Naive thymus-derived CD4-positive, alpha-beta T cell (primary cell): Measurements from ENCODE around the gene GPR33. TPM values are rescaled to one million over a fixed set of nuclear protein-coding genes. Genes with fewer than 3 reads are reported as not detected.

Experiments used
- ATAC-seq: fragments of 150-1000 bp; cut with Tn5 transposase; 2 replicates; pipeline ENCODE4 v1.10.0; 2021; ENCODE audit warnings: mild to moderate bottlenecking, moderate library complexity
- CTCF ChIA-PET: fragments of 350-600 bp; sonication (Branson Sonifier 250); formaldehyde crosslinking; loops from one replicate; lab custom pipeline; 2021; ENCODE audit warnings: antibody characterized with exemption; lab: Charles Lee
- POLR2A ChIA-PET: fragments of 350-600 bp; sonication (Branson Sonifier 250); formaldehyde crosslinking; loops from one replicate; lab custom pipeline; 2021; ENCODE audit warnings: antibody characterized with exemption, inconsistent platforms; lab: Charles Lee
- DNase-seq, 9 donors: peaks; one replicate each; pipeline versions ENCODE4 v3.0.0 to v3.0.0-alpha.2; 2020 to 2022; ENCODE audit warnings: mixed read lengths in 1 of 9
- H3K27ac ChIP-seq: one replicate; pipeline ENCODE4 v1.7.0; 2013; ENCODE audit warnings: mild to moderate bottlenecking, low read depth, low read length, moderate library complexity
- H3K27me3 ChIP-seq, 2 donors: one replicate each; pipeline ENCODE4 v1.7.0; 2013; ENCODE audit warnings: low read length in 2 of 2, mild to moderate bottlenecking in 2 of 2, moderate library complexity in 2 of 2; ENCODE audit not compliant: control insufficient read depth in 2 of 2, insufficient read depth in 2 of 2
- H3K36me3 ChIP-seq, 3 experiments: 1 replicate in 2 of 3; 2 replicates in 1 of 3; pipeline ENCODE4 v1.7.0; 2013; ENCODE audit warnings: low read length in 3 of 3, mild to moderate bottlenecking in 3 of 3, moderate library complexity in 1 of 3; ENCODE audit not compliant: insufficient read depth in 3 of 3, control insufficient read depth in 2 of 3
- H3K4me1 ChIP-seq, 2 donors: one replicate each; pipeline ENCODE4 v1.7.0; 2013; ENCODE audit warnings: low read length in 2 of 2, mild to moderate bottlenecking in 2 of 2, moderate library complexity in 1 of 2; ENCODE audit not compliant: control insufficient read depth in 2 of 2, insufficient read depth in 2 of 2
- H3K4me3 ChIP-seq: 2 replicates; pipeline ENCODE4 v1.7.0; 2013; ENCODE audit warnings: mild to moderate bottlenecking, low read length
- H3K9me3 ChIP-seq, 3 experiments: 1 replicate in 2 of 3; 2 replicates in 1 of 3; pipeline ENCODE4 v1.7.0; 2013; ENCODE audit warnings: low read length in 3 of 3; ENCODE audit not compliant: control insufficient read depth in 2 of 3
- H3K27ac Mint-ChIP-seq, 9 donors: one replicate each; pipeline ENCODE4 v1.8.0; 2020 to 2022; ENCODE audit warnings: mixed read lengths in 9 of 9, mild to moderate bottlenecking in 8 of 9, moderate library complexity in 5 of 9, inconsistent platforms in 2 of 9
- H3K27me3 Mint-ChIP-seq, 5 donors: one replicate each; pipeline ENCODE4 v1.8.0; 2021 to 2022; ENCODE audit warnings: mixed read lengths in 5 of 5, mild to moderate bottlenecking in 1 of 5
- H3K36me3 Mint-ChIP-seq, 5 donors: one replicate each; pipeline ENCODE4 v1.8.0; 2020 to 2022; ENCODE audit warnings: mixed read lengths in 5 of 5, mild to moderate bottlenecking in 3 of 5, inconsistent platforms in 1 of 5
- H3K4me1 Mint-ChIP-seq, 7 donors: one replicate each; pipeline ENCODE4 v1.8.0; 2020 to 2022; ENCODE audit warnings: mixed read lengths in 7 of 7, mild to moderate bottlenecking in 3 of 7, inconsistent platforms in 1 of 7
- H3K4me3 Mint-ChIP-seq, 10 donors: one replicate each; pipeline ENCODE4 v1.8.0; 2020 to 2022; ENCODE audit warnings: mild to moderate bottlenecking in 10 of 10, mixed read lengths in 10 of 10, moderate library complexity in 6 of 10, inconsistent platforms in 2 of 10
- H3K9me3 Mint-ChIP-seq, 11 donors: one replicate each; pipeline ENCODE4 v1.8.0; 2020 to 2022; ENCODE audit warnings: mixed read lengths in 11 of 11, mild to moderate bottlenecking in 4 of 11, inconsistent platforms in 1 of 11, moderate library complexity in 1 of 11
- intact Hi-C, 2 donors: fragments of 100-400 bp; cut with micrococcal nuclease; formaldehyde crosslinking; loops; one replicate each; pipeline ENCODE4 v1.15.1; 2023
- polyA plus RNA-seq, 2 donors: library from polyadenylated mRNA; unstranded; fragments of 300-500 nt; fragmentation: Illumina TruSeq; gene quantifications; one replicate each; pipeline ENCODE4 v1.2.3, GENCODE V29; 2021
- total RNA-seq, 6 experiments: library from RNA in 5 of 6; stranded (reverse) in 5 of 6; gene quantifications; 1 replicate in 5 of 6; 2 replicates in 1 of 6; pipeline ENCODE4 v1.2.3 and lab custom pipeline; 2021 to 2026

Gene GPR33
- total and polyA plus RNA-seq, 7 experiments from 2014 or later: 0.29 TPM; not detected in 6

DNA sequence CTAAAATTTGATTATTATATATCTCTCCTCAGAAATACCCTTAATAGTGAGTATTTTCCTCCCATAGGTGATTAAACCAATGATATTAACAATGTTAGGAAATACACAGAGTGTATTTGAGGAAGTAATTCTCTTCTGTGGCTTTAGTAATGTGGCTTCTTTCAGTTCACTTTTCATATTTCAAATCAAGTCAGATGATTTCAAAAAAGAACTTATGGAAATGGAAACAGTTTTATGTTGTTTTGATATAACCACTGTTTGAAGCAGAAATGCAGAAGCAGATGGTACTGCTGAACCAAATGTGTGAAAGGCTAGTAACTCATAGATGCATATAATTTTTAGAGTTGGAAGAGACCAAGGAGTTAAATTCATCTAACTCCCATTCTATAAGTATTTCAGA, 1.9 kb upstream of the GPR33 start:
- intact Hi-C loops: no loop called here
- POLR2A ChIA-PET: no interaction called here
- no peaks in the 10 kb centered on the region for H3K27me3 ChIP-seq
- ATAC-seq (peak; percentile 34), DNase-seq (no peak)
- no peak overlapping the region for H3K4me3 Mint-ChIP-seq
- H3K27me3 Mint-ChIP-seq: peaks cover 0 to 14% (median 6%) of the 10 kb centered on the region in 5 donors
- no peaks in the 10 kb centered on the region for H3K4me1 Mint-ChIP-seq
- H3K4me1 ChIP-seq: no peaks in the 10 kb centered on the region
- H3K27ac Mint-ChIP-seq: no peak overlapping the region
- CTCF ChIA-PET: no interaction called here
- no peak overlapping the region for H3K4me3 ChIP-seq
- peaks cover 0 to 2% (median 0%) of the 10 kb centered on the region in 11 donors for H3K9me3 Mint-ChIP-seq
- no peaks in the 10 kb centered on the region for H3K9me3 ChIP-seq
- H3K27ac ChIP-seq: no peak overlapping the region
- no peaks in the 10 kb centered on the region for H3K36me3 ChIP-seq
- peaks cover 0 to 5% (median 0%) of the 10 kb centered on the region in 5 donors for H3K36me3 Mint-ChIP-seq

DNA sequence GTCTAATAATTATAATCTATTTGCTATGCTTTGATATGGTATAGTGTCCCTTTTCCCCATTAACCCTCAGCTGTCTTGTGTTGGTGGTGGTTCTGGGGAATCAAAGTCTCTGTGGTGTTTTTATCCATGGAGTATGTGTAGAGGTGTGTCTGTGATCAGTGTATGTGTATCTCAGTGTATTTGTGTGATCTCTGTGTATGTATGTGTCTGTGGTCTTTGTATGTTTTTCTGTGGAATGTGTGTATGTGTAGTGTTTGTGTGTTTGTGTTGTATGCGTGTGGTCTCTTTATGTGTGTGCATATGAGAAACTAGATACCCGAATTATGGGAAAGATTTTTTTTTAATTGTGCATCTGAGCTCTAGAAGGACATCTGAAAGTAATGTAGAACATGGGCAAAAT, 1.1 kb downstream of the GPR33 start:
- Mint-ChIP-seq H3K4me1 (no peaks in the 10 kb centered on the region), H3K27ac (no peak overlapping the region), H3K36me3 (no peaks in the 10 kb centered on the region), H3K4me3 (no peak overlapping the region), H3K9me3 (no peaks in the 10 kb centered on the region), H3K27me3 (peaks cover 0 to 7% (median 1%) of the 10 kb centered on the region in 5 donors)
- POLR2A ChIA-PET: no interaction called here
- no peaks in the 10 kb centered on the region for H3K36me3 ChIP-seq
- no peaks in the 10 kb centered on the region for H3K27me3 ChIP-seq
- intact Hi-C loops: no loop called here
- DNase-seq: no peak
- CTCF ChIA-PET: no interaction called here
- H3K4me1 ChIP-seq: no peaks in the 10 kb centered on the region
- H3K9me3 ChIP-seq: no peaks in the 10 kb centered on the region
- ATAC-seq: no peak
- H3K4me3 ChIP-seq: no peak overlapping the region
- H3K27ac ChIP-seq: no peak overlapping the region

DNA sequence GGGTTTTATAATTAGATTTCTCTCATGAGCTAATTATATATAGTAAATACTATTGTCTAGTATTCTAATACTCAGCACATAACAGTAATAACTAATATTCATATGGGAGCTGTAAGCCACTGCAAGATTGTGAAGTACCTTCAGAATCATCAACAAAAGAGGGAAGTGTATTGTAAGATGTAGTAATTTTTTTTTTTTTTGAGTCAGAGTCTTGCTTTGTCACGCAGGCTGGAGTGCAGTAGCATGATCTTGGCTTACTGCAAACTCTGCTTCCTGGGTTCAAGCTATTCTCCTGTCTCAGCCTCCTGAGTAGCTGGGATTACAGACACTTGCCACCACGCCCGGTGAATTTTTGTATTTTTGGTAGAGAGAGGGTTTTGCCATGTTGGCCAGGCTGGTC, 3.1 kb downstream of the GPR33 start:
- H3K4me1 ChIP-seq: no peaks in the 10 kb centered on the region
- Mint-ChIP-seq H3K27ac (no peak overlapping the region), H3K27me3 (peaks cover 0 to 17% (median 6%) of the 10 kb centered on the region in 5 donors), H3K4me3 (no peak overlapping the region), H3K36me3 (no peaks in the 10 kb centered on the region), H3K9me3 (no peaks in the 10 kb centered on the region), H3K4me1 (no peaks in the 10 kb centered on the region)
- no peaks in the 10 kb centered on the region for H3K9me3 ChIP-seq
- no peak overlapping the region for H3K4me3 ChIP-seq
- intact Hi-C loops: no loop called here
- ATAC-seq (peak; percentile 69), DNase-seq (no peak)
- H3K27ac ChIP-seq: no peak overlapping the region
- no peaks in the 10 kb centered on the region for H3K27me3 ChIP-seq
- POLR2A ChIA-PET: no interaction called here
- H3K36me3 ChIP-seq: no peaks in the 10 kb centered on the region
- CTCF ChIA-PET: interaction anchor here (0.7 kb wide), 1 partner anchor 503 kb away, joined by 4 read pairs; no protein-coding TSS in a partner anchor

DNA sequence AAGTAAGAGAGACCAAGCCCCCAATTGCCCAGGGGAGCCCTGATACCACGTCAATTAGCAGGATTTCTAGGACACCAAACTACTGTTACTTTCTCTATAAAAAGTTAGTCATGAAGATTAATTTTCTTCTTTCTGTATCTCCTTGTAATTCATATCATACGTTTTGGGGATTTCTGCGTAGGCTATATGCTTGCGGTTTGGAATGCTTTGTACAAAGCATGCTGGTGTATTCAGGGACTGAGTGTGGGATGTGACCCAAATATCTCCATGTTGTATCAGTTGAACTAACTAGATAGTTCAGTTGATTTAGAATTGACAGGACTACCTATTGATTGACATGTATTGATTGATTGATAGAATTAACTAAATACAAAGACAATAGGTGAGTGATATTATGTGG, 7.7 kb downstream of the GPR33 start:
- no peak overlapping the region for H3K4me3 Mint-ChIP-seq
- H3K36me3 Mint-ChIP-seq: peaks cover 0 to 3% (median 0%) of the 10 kb centered on the region in 5 donors
- intact Hi-C loops: no loop called here
- H3K9me3 Mint-ChIP-seq: no peaks in the 10 kb centered on the region
- Histone ChIP-seq H3K27me3 (no peaks in the 10 kb centered on the region), H3K4me1 (no peaks in the 10 kb centered on the region), H3K27ac (no peak overlapping the region), H3K36me3 (no peaks in the 10 kb centered on the region), H3K9me3 (no peaks in the 10 kb centered on the region), H3K4me3 (no peak overlapping the region)
- ATAC-seq (no peak), DNase-seq (no peak)
- CTCF ChIA-PET: no interaction called here
- no peak overlapping the region for H3K27ac Mint-ChIP-seq
- peaks cover 0 to 28% (median 4%) of the 10 kb centered on the region in 5 donors for H3K27me3 Mint-ChIP-seq
- H3K4me1 Mint-ChIP-seq: no peaks in the 10 kb centered on the region
- POLR2A ChIA-PET: no interaction called here

DNA sequence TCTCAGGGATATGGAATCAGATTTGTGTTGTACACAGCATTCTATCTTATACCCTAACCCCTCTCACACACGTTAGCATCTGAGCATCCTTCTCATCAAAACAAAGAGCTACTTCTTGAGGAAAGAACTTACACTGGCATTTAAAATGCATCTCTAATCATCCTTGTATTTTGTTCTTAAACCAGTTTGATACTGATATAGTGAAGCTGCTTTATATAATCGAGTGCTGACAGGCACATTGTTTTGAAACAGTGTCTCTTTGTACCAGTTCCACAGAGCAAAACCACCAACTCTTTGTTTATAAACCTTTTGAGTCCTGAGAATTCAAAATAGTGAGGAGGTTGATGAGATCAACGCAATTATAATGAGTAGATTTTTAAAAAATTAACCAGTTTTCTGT, 8.8 kb downstream of the GPR33 start:
- DNase-seq: no peak
- H3K4me1 ChIP-seq: no peaks in the 10 kb centered on the region
- H3K27me3 Mint-ChIP-seq: peaks cover 0 to 30% (median 4%) of the 10 kb centered on the region in 5 donors
- H3K36me3 ChIP-seq: no peaks in the 10 kb centered on the region
- no peak overlapping the region for H3K4me3 ChIP-seq
- no peak overlapping the region for H3K27ac ChIP-seq
- ChIA-PET CTCF (no interaction called here), POLR2A (interaction anchor here (0.6 kb wide), 1 partner anchor 14 kb away, joined by 3 read pairs; no protein-coding TSS in a partner anchor)
- H3K4me1 Mint-ChIP-seq: no peaks in the 10 kb centered on the region
- peaks cover 0 to 4% (median 0%) of the 10 kb centered on the region in 11 donors for H3K9me3 Mint-ChIP-seq
- H3K27ac Mint-ChIP-seq: no peak overlapping the region
- intact Hi-C loops: no loop called here
- H3K36me3 Mint-ChIP-seq: peaks cover 0 to 5% (median 0%) of the 10 kb centered on the region in 5 donors
- H3K27me3 ChIP-seq: no peaks in the 10 kb centered on the region
- ATAC-seq: no peak
- H3K9me3 ChIP-seq: no peaks in the 10 kb centered on the region
- H3K4me3 Mint-ChIP-seq: no peak overlapping the region

DNA sequence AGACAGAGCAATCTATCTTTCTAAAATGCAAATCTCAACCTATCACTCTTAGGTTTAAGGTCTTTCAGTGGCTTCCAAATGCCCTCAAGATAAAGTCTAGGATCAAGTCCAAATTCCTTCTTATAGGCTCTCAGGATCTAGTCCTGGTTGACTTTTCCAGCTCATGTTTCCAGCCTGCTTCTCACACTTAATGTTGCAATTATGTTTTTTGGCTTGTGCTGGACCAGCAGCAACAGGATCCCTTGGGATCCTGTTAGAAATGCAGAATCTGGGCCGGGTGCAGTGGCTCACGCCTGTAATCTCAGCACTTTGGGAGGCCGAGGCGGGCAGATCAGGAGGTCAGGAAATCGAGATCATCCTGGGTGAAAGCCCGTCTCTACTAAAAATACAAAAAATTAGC, 10.6 kb downstream of the GPR33 start:
- Mint-ChIP-seq H3K27ac (peak overlapping the region in 1 of 9 donors; percentile 69), H3K27me3 (peaks cover 0 to 38% (median 11%) of the 10 kb centered on the region in 5 donors)

DNA sequence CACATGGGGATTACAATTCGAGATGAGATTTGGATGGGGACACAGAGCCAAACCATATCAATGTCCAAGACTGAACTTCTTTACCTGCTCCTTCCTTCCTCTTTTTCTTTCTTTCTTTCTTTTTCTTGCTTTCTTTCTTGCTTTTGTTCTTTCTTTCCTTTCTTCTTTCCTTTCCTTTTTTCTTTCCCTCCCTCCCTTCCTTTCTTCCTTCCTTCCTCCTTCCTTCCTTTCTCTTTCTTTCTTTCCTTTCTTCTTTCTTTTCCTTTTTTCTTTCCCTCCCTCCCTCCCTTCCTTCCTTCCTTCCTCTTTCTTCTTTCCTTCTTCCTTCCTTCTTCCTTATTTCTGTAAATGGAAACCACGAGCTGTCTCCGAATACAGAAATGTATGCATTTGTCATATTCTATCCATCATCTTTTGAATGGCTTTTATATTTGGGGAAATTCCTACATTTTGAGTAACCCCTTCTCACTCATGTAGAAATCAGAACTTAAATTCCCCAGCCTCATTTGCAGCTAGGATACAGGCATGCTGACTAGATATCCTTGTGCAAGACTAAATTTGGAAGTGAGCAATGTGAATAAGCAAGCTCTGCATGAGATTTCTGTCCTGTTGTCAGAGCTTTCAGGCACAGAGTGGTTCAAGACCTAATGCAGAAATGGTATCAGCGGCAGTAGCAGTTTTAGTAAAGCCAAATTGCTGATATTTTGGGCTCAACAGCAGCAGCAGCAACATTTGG, 11.5 kb downstream of the GPR33 start:
- peaks cover 0 to 31% (median 11%) of the 10 kb centered on the region in 5 donors for H3K27me3 Mint-ChIP-seq
- H3K36me3 Mint-ChIP-seq: peaks cover 0 to 11% (median 3%) of the 10 kb centered on the region in 5 donors
- no peaks in the 10 kb centered on the region for H3K27me3 ChIP-seq
- ChIA-PET CTCF (no interaction called here), POLR2A (no interaction called here)
- no peaks in the 10 kb centered on the region for H3K4me1 Mint-ChIP-seq
- H3K4me1 ChIP-seq: no peaks in the 10 kb centered on the region
- H3K27ac Mint-ChIP-seq: no peak overlapping the region
- DNase-seq: no peak
- intact Hi-C loops: no loop called here
- no peak for ATAC-seq
- no peak overlapping the region for H3K4me3 Mint-ChIP-seq
- H3K9me3 ChIP-seq: no peaks in the 10 kb centered on the region
- no peak overlapping the region for H3K4me3 ChIP-seq
- no peaks in the 10 kb centered on the region for H3K36me3 ChIP-seq
- H3K9me3 Mint-ChIP-seq: peaks cover 0 to 7% (median 2%) of the 10 kb centered on the region in 11 donors
- no peak overlapping the region for H3K27ac ChIP-seq

More for the DNA sequence above, 10.6 kb downstream of the GPR33 start:
- Mint-ChIP-seq H3K4me1 (no peaks in the 10 kb centered on the region), H3K9me3 (peaks cover 0 to 7% (median 2%) of the 10 kb centered on the region in 11 donors), H3K4me3 (no peak overlapping the region), H3K36me3 (peaks cover 0 to 11% (median 0%) of the 10 kb centered on the region in 5 donors)
- H3K9me3 ChIP-seq: no peaks in the 10 kb centered on the region
- no peak for DNase-seq
- H3K36me3 ChIP-seq: no peaks in the 10 kb centered on the region
- POLR2A ChIA-PET: no interaction called here
- no peaks in the 10 kb centered on the region for H3K27me3 ChIP-seq
- no peak overlapping the region for H3K4me3 ChIP-seq
- no peak for ATAC-seq
- H3K27ac ChIP-seq: no peak overlapping the region
- CTCF ChIA-PET: no interaction called here
- intact Hi-C loops: no loop called here
- H3K4me1 ChIP-seq: no peaks in the 10 kb centered on the region
